Lower leg skin (tissue), 4 donors: ENCODE results near the gene ZBED5. TPM values are rescaled to one million over a fixed set of nuclear protein-coding genes. Genes with fewer than 3 reads are reported as not detected.

ENCODE experiments used
- DNase-seq, 2 donors: peaks; one replicate each; pipeline ENCODE4 v3.0.0-alpha.2; 2019; ENCODE audit warnings: low spot score in 2 of 2
- H3K4me3 ChIP-seq: fragments of 200-600 bp; sonication (generic); 2 replicates; pipeline ENCODE4 v1.5.1; 2017; ENCODE audit warnings: mild to moderate bottlenecking, low read depth; ENCODE audit not compliant: poor library complexity, severe bottlenecking
- POLR2A ChIP-seq, 2 donors: fragments of 450-650 bp; IDR thresholded peaks; one replicate each; pipeline ENCODE4 v1.6.1; 2016 to 2017; ENCODE audit warnings: antibody characterized with exemption in 2 of 2, mild to moderate bottlenecking in 1 of 2, moderate library complexity in 1 of 2
- WGBS, 2 donors: methylation state at CpG; one replicate each; pipeline ENCODE4 v1.1.5; 2018; 5-methylcytosine and 5-hydroxymethylcytosine counted together
- intact Hi-C: fragments of 100-400 bp; cut with DNase I; formaldehyde crosslinking; loops from one replicate; pipeline ENCODE4 v1.15.0; 2023; ENCODE audit warnings: low total_unique reads
- total RNA-seq, 4 donors: library from RNA; depleted of rRNA; stranded (reverse); fragments of >200 nt; gene quantifications; one replicate each; pipeline ENCODE4 v1.1.0, GENCODE V29; 2016
- TF ChIP-seq, protein P1 (sequence below), 3 donors: fragments of 450-650 bp; IDR thresholded peaks; one replicate each; pipeline ENCODE4 v1.5.1; 2016; ENCODE audit warnings: antibody characterized with exemption in 3 of 3, mild to moderate bottlenecking in 3 of 3, moderate library complexity in 2 of 3

Gene ZBED5
- total RNA-seq, 4 donors from 2014 or later: 29.0 to 38.0 (median 36.0) TPM

DNA sequence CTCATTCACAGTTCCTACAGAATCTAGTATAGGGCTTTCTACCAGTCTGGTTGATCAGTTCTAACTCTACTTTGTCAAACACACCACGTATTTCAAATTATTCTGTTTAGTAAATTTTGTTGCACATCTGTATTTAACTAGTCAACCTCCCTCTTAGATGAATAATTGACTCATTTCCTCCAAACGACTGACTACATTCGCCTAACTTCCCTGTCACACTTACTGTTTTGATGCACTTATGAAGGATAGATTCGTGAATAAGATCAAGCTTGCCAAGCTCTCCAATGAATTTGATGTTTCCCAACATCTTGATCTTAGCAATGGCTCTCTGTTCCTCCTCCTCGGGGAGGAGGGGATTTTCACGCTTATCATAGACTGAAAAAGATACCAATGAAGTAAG is 54.2 kb downstream of the ZBED5 start:
- DNase-seq: no peak
- WGBS, 2 donors: 59 to 67% methylated on average over 6 of the region's 6 CpGs
- TF ChIP-seq POLR2A (IDR thresholded peaks at IDR 0.05): no peak
- TF ChIP-seq, protein P1, sequence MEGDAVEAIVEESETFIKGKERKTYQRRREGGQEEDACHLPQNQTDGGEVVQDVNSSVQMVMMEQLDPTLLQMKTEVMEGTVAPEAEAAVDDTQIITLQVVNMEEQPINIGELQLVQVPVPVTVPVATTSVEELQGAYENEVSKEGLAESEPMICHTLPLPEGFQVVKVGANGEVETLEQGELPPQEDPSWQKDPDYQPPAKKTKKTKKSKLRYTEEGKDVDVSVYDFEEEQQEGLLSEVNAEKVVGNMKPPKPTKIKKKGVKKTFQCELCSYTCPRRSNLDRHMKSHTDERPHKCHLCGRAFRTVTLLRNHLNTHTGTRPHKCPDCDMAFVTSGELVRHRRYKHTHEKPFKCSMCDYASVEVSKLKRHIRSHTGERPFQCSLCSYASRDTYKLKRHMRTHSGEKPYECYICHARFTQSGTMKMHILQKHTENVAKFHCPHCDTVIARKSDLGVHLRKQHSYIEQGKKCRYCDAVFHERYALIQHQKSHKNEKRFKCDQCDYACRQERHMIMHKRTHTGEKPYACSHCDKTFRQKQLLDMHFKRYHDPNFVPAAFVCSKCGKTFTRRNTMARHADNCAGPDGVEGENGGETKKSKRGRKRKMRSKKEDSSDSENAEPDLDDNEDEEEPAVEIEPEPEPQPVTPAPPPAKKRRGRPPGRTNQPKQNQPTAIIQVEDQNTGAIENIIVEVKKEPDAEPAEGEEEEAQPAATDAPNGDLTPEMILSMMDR (IDR thresholded peaks at IDR 0.05): no peak
- no peak overlapping the region for H3K4me3 ChIP-seq
- intact Hi-C loops: no loop called here

Other genes starting within 250 kb of the ZBED5 start
- 10 to 100 TPM in 1 of 4 donors, 1 to 10 TPM in 3; 2.0 to 10.9 (median 4.0) TPM for gene IRAG1, start 164.3 kb downstream of the ZBED5 start, total RNA-seq
- gene CTR9, start 106.8 kb downstream of the ZBED5 start, total RNA-seq: 10 to 100 TPM; 27.8 to 31.8 (median 29.3) TPM
- gene EIF4G2, start 49.1 kb downstream of the ZBED5 start, total RNA-seq: 100 to 1,000 TPM; 380 to 450 (median 415) TPM